Dendritic cell treated with granulocyte-macrophage colony-stimulating factor and Interleukin-4, amounts not matched to agents 40 ng/mL and 50 ng/mL, for 4 days (primary cell): Measurements from ENCODE around the gene TRMU.

ENCODE experiments used
- H3K27ac Mint-ChIP-seq: one replicate; pipeline ENCODE4 v1.8.0; 2022; ENCODE audit warnings: mild to moderate bottlenecking, mixed read lengths
- H3K27me3 Mint-ChIP-seq: one replicate; pipeline ENCODE4 v1.8.0; 2022; ENCODE audit warnings: mild to moderate bottlenecking, mixed read lengths
- H3K36me3 Mint-ChIP-seq: one replicate; pipeline ENCODE4 v1.8.0; 2022; ENCODE audit warnings: low read depth, mixed read lengths
- H3K4me1 Mint-ChIP-seq: one replicate; pipeline ENCODE4 v1.8.0; 2022; ENCODE audit warnings: low read depth, mixed read lengths
- H3K4me3 Mint-ChIP-seq: one replicate; pipeline ENCODE4 v1.8.0; 2022; ENCODE audit warnings: mild to moderate bottlenecking, moderate library complexity, mixed read lengths
- H3K9me3 Mint-ChIP-seq: one replicate; pipeline ENCODE4 v1.8.0; 2022; ENCODE audit warnings: mixed read lengths
- intact Hi-C: fragments of 100-400 bp; cut with micrococcal nuclease; formaldehyde crosslinking; loops from one replicate; pipeline ENCODE4 v1.15.0; 2022

Gene TRMU

DNA sequence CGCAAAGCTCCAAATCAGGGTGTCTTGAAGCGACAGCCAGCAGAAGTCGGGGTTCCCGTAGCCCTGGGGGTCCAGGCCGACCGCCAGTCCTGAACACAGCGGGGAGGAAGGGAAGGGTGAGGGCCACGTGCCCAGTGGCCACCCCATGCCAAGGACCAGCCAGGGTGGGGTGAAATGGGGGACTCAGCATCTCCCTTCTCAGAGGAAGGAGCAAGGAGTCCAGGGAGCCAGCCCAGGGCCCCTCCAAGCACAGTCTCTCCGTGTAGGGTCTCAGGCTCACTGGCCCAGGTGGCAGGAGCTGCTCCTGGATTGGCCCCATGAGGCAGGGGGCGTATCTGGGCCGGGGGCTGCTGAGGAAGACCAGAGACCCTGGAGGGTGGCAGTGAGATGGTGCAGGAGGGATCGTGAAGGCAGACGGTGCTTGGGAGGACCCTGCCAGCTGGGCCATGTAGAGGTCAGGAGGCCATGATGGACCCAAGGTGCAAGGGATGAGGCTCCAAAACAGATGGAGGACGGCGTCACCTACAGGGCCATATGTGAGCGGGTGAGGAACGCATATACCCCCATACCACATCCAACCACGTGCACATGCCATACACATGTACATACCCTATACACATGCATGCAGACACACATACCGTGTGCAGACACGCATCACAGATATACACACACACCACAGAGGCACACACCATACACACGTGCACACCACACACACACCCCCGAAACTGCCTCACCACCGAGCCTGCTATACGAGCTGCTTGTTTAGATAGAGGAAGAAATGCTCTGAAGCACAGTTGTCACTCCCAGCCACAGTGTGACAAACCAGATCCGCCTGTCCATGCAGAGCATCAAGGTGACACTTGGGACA, 34.4 kb downstream of the TRMU start:
- H3K9me3 Mint-ChIP-seq: no peaks in the 10 kb centered on the region
- H3K36me3 Mint-ChIP-seq: no peaks in the 10 kb centered on the region
- intact Hi-C loops: no loop called here
- H3K4me1 Mint-ChIP-seq: no peaks in the 10 kb centered on the region
- no peak overlapping the region for H3K27ac Mint-ChIP-seq
- peaks cover 54% of the 10 kb centered on the region for H3K27me3 Mint-ChIP-seq
- no peak overlapping the region for H3K4me3 Mint-ChIP-seq

- Mint-ChIP-seq H3K27ac (no peak overlapping the region), H3K9me3 (peaks cover 3% of the 10 kb centered on the region), H3K36me3 (no peaks in the 10 kb centered on the region), H3K4me3 (no peak overlapping the region), H3K4me1 (no peaks in the 10 kb centered on the region), H3K27me3 (peaks cover 60% of the 10 kb centered on the region)
- intact Hi-C loops: no loop called here
Observed at GRCh38 chr22:46370584-46371291, 35.2 kb downstream of the TRMU start.

DNA sequence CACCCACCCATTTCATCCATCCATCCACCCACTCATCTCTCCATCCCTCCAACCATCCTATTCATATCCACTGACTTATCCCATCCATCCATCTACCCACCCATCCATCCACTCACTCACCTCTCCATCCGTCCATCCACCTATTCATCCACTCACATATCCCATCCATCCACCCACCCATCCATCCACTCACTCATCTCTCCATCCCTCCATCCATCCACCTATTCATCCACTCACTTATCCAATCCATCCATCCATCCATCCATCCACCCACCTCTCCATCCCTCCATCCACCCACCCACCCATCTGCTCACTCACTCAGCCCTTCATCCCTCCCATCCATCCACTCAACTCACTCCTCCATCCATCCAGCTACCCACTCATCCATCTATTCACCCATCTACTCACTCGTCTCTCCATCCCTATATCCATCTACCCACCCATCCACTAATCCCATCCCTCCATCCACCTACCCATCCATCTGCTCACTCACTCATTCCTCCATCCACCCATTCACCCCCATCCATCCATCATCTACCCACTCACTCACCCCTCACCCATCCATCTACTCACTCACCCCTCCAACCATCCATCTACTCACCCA, 36.2 kb downstream of the TRMU start:
- Mint-ChIP-seq H3K4me3 (no peak overlapping the region), H3K27me3 (peaks cover 59% of the 10 kb centered on the region), H3K4me1 (no peaks in the 10 kb centered on the region), H3K27ac (no peak overlapping the region), H3K36me3 (no peaks in the 10 kb centered on the region), H3K9me3 (peaks cover 13% of the 10 kb centered on the region)
- intact Hi-C loops: no loop called here

DNA sequence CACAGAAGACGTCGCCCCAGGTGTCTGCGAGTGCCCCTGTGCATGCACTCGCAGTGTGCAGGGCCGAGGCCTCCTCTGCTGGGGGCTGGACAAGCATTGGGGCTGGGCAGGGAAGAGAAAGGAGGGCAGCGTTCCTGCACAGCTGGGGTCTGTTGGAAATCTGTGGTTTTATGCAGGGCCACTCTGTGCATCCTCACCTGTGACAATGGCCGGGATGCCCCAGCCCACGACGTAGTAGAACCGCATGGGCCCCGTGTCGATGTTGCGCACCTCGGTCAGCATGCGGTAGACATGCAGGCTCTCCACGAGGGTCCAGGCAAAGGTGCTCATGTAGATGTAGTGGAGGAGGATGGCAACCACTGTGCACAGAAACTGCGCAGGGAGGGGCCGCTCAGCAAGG, 37.2 kb downstream of the TRMU start:
- intact Hi-C loops: no loop called here
- H3K36me3 Mint-ChIP-seq: no peaks in the 10 kb centered on the region
- no peaks in the 10 kb centered on the region for H3K4me1 Mint-ChIP-seq
- peaks cover 14% of the 10 kb centered on the region for H3K9me3 Mint-ChIP-seq
- no peak overlapping the region for H3K4me3 Mint-ChIP-seq
- peaks cover 53% of the 10 kb centered on the region for H3K27me3 Mint-ChIP-seq
- no peak overlapping the region for H3K27ac Mint-ChIP-seq

DNA sequence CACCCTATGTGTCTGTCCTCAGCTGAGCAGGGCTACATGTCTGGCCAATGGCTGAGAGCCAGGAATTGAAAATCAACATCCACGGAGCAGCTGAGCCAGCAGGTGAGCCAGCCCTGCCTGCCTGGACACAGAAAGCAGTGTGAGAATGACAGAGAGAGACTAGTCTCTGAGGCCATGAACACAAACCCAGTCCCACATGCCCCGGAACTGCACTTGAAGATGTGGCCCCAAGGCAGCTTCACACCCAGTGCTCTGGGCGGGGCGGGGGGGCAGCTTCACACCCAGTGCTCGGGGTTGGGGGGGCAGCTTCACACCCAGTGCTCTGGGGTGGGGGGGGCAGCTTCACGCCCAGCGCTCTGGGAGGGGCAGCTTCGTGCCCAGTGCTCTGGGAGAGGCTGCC, 37.6 kb downstream of the TRMU start:
- Mint-ChIP-seq H3K27ac (no peak overlapping the region), H3K36me3 (no peaks in the 10 kb centered on the region), H3K4me3 (no peak overlapping the region), H3K4me1 (no peaks in the 10 kb centered on the region), H3K9me3 (peaks cover 14% of the 10 kb centered on the region), H3K27me3 (peaks cover 50% of the 10 kb centered on the region)
- intact Hi-C loops: no loop called here

- intact Hi-C loops: no loop called here
- Mint-ChIP-seq H3K36me3 (no peaks in the 10 kb centered on the region), H3K4me1 (no peaks in the 10 kb centered on the region), H3K9me3 (peaks cover 14% of the 10 kb centered on the region), H3K4me3 (no peak overlapping the region), H3K27ac (no peak overlapping the region), H3K27me3 (peaks cover 41% of the 10 kb centered on the region)
Observed at GRCh38 chr22:46373921-46374662, 38.6 kb downstream of the TRMU start.

GRCh38 chr22:46374663-46375474, 39.4 kb downstream of the TRMU start:
- Mint-ChIP-seq H3K4me1 (no peaks in the 10 kb centered on the region), H3K9me3 (peaks cover 14% of the 10 kb centered on the region), H3K27me3 (peaks cover 35% of the 10 kb centered on the region), H3K4me3 (no peak overlapping the region), H3K27ac (no peak overlapping the region), H3K36me3 (no peaks in the 10 kb centered on the region)
- intact Hi-C loops: no loop called here

DNA sequence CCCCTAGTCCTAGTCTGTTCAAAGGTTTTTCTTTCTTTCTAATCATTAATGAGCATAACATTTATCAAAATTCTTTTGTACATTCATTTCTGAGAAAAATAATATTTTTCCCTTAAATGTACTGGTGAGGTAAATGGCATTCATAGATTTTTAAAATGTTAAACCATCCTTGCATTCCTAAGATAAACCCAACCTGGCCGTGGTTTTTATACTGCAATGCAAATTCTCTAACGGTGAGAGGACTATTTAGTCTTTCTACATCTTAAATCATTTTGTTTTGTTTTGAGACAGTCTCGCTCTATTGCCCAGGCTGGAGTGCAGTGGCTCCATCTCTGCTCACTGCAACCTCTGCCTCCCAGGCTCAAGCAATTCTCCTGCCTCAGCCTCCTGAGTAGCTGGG, 40.6 kb downstream of the TRMU start:
- Mint-ChIP-seq H3K27ac (no peak overlapping the region), H3K36me3 (no peaks in the 10 kb centered on the region), H3K27me3 (peaks cover 34% of the 10 kb centered on the region), H3K4me3 (no peak overlapping the region), H3K4me1 (no peaks in the 10 kb centered on the region), H3K9me3 (peaks cover 14% of the 10 kb centered on the region)
- intact Hi-C loops: no loop called here

GRCh38 chr22:46376908-46377524, 41.5 kb downstream of the TRMU start:
- H3K9me3 Mint-ChIP-seq: peaks cover 14% of the 10 kb centered on the region
- H3K4me3 Mint-ChIP-seq: no peak overlapping the region
- no peaks in the 10 kb centered on the region for H3K4me1 Mint-ChIP-seq
- H3K36me3 Mint-ChIP-seq: no peaks in the 10 kb centered on the region
- peaks cover 29% of the 10 kb centered on the region for H3K27me3 Mint-ChIP-seq
- intact Hi-C loops: no loop called here
- H3K27ac Mint-ChIP-seq: no peak overlapping the region

DNA sequence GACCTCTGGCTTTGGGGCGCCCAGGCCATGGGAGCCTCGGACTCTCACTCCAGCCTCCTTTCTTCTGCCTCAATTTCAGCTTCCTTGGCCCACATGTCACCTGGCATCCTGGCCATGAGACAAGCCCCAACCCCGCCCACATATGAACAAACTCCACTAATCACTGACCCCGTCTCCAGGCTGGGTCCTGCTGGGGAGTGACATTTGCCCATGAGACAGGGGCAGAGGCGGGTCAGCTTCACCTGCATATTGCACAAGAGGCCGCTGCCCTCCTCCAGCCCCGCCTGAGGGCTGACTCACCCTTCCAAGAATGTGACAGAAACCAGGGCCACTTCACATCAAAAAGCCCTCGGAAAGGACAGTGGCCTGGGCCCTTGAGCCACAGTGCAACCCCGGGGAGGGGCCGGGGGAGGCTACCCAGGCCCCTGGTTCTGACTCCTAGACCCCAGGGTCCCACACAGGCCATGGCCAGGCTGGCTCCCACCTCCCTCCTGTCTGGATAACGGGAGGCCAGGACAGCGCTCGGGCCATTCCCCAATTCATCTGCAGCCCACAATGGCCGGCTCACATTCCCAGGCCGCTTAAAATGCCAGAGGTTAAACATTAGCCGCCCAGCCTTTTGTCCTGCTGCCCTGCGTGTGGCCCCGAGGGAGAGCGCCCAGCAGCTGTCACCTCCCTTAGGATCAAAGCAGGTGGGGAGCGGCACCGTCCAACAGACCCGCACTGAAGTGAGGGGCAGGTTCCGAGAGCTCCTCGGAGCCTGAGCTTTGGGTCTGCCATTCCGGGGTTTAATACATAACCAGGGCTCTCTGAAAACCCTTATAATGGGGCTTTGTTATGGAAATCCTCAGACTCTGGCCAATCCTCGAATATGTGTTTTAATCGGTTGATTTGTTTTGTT, 42.3 kb downstream of the TRMU start:
- no peak overlapping the region for H3K27ac Mint-ChIP-seq
- intact Hi-C loops: no loop called here

GRCh38 chr22:46378426-46379065, 43.0 kb downstream of the TRMU start:
- peaks cover 20% of the 10 kb centered on the region for H3K27me3 Mint-ChIP-seq

More for the DNA sequence above, 42.3 kb downstream of the TRMU start:
- Mint-ChIP-seq H3K27me3 (peaks cover 24% of the 10 kb centered on the region), H3K9me3 (peaks cover 14% of the 10 kb centered on the region), H3K4me1 (no peaks in the 10 kb centered on the region), H3K4me3 (no peak overlapping the region), H3K36me3 (no peaks in the 10 kb centered on the region)

More at GRCh38 chr22:46378426-46379065, 43.0 kb downstream of the TRMU start:
- Mint-ChIP-seq H3K4me1 (no peaks in the 10 kb centered on the region), H3K36me3 (no peaks in the 10 kb centered on the region), H3K27ac (no peak overlapping the region), H3K9me3 (peaks cover 14% of the 10 kb centered on the region), H3K4me3 (no peak overlapping the region)
- intact Hi-C loops: no loop called here
